ENCODE results near the gene HTR3B. TPM values are rescaled to one million over a fixed set of nuclear protein-coding genes. Genes with fewer than 3 reads are reported as not detected.

HTR3B gene
- polyA plus RNA-seq, 1 of the 3 experiments (the other 2 are of a cell fraction), result not detected

GRCh38 chr11:113901141-113901540 lies 3.5 kb upstream of the HTR3B start:
- no peaks in the 10 kb centered on the region for H3K9me3 ChIP-seq

GRCh38 chr11:113906038-113906437 lies 1.4 kb downstream of the HTR3B start:
- TF ChIP-seq CTCF (IDR thresholded peaks at IDR 0.05), result peak; percentile 27
- no peak for TF ChIP-seq USF2 (IDR thresholded peaks at IDR 0.05; ENCODE audit: borderline replicate concordance, low read depth, low read length)
- CTCF ChIA-PET, result interaction anchor here (0.7 to 6.4 kb wide), 7 partner anchors 10 to 599 kb away, joined by 3 to 61 read pairs (median 4); no protein-coding TSS in a partner anchor
- Histone ChIP-seq H3K4me2 (no peak overlapping the region), H3K27me3 (ENCODE audit: insufficient read depth) (no peaks in the 10 kb centered on the region; the same call in 1 of the 2 replicates), H3K4me1 (ENCODE audit: control insufficient read depth in 1 of 2, insufficient read depth in 2 of 2, low read depth in 1 of 2, low read length in 1 of 2) (no peaks in the 10 kb centered on the region; a peak in 2 of 4 replicates), H3K9me2 (no peaks in the 10 kb centered on the region), H4K20me1 (ENCODE audit: insufficient read depth) (no peaks in the 10 kb centered on the region), H3K9ac (no peak overlapping the region), H3F3A (replicated peaks; ENCODE audit: insufficient read depth) (no peaks in the 10 kb centered on the region), H3K27ac (ENCODE audit: low read depth in 2 of 2, low read length in 1 of 2) (no peak overlapping the region), H3K79me2 (ENCODE audit: insufficient read depth) (no peaks in the 10 kb centered on the region), H3K36me3 (replicated peaks in 1 of 2; ENCODE audit: control insufficient read depth in 1 of 2, insufficient read depth in 2 of 2, low read length in 1 of 2) (no peaks in the 10 kb centered on the region), H3K4me3 (ENCODE audit: low read depth in 2 of 2, low read length in 1 of 2) (no peak overlapping the region), H3K9me3 (no peaks in the 10 kb centered on the region), H2AFZ (ENCODE audit: low read depth) (no peak overlapping the region)
- POLR2A ChIA-PET, result no interaction called here
- WGBS (ENCODE audit: low lambda C conversion rate), result 44% methylated on average over 4 of the region's 4 CpGs
- no peak for DNase-seq

More at GRCh38 chr11:113901141-113901540, 3.5 kb upstream of the HTR3B start:
- Histone ChIP-seq H3F3A (replicated peaks; ENCODE audit: insufficient read depth) (no peaks in the 10 kb centered on the region), H3K27ac (ENCODE audit: low read depth in 2 of 2, low read length in 1 of 2) (no peak overlapping the region), H3K9ac (no peak overlapping the region), H3K36me3 (replicated peaks in 1 of 2; ENCODE audit: control insufficient read depth in 1 of 2, insufficient read depth in 2 of 2, low read length in 1 of 2) (no peaks in the 10 kb centered on the region), H3K9me2 (no peaks in the 10 kb centered on the region), H3K4me1 (ENCODE audit: control insufficient read depth in 1 of 2, insufficient read depth in 2 of 2, low read depth in 1 of 2, low read length in 1 of 2) (no peaks in the 10 kb centered on the region; a peak in 2 of 4 replicates), H3K79me2 (ENCODE audit: insufficient read depth) (no peaks in the 10 kb centered on the region), H3K4me3 (ENCODE audit: low read depth in 2 of 2, low read length in 1 of 2) (no peak overlapping the region), H4K20me1 (ENCODE audit: insufficient read depth) (no peaks in the 10 kb centered on the region), H3K4me2 (no peak overlapping the region), H3K27me3 (ENCODE audit: insufficient read depth) (no peaks in the 10 kb centered on the region; the same call in 1 of the 2 replicates), H2AFZ (ENCODE audit: low read depth) (no peak overlapping the region)
- TF ChIP-seq MAX (IDR thresholded peaks at IDR 0.05; ENCODE audit: low read depth), result no peak
- TF ChIP-seq CHD2 (IDR thresholded peaks at IDR 0.05; ENCODE audit: low read length, partially characterized antibody), result no peak
- no peak for TF ChIP-seq JUND (IDR thresholded peaks at IDR 0.05)
- no peak for TF ChIP-seq IRF3 (IDR thresholded peaks at IDR 0.05; ENCODE audit: low read depth, low read length)
- TF ChIP-seq MXI1 (IDR thresholded peaks at IDR 0.05; ENCODE audit: low read depth, low read length), result no peak
- 70% methylated on average over 2 of the region's 2 CpGs for WGBS (ENCODE audit: low lambda C conversion rate)
- POLR2A ChIA-PET, result no interaction called here
- CTCF ChIA-PET, result interaction anchor here (1.1 to 11.6 kb wide), 2 partner anchors 11 to 361 kb away, joined by 3 to 376 read pairs; no protein-coding TSS in a partner anchor
- DNase-seq, result no peak
